B cell (primary cell): ENCODE data around the gene MMP8. TPM values are rescaled to one million over a fixed set of nuclear protein-coding genes. Genes with fewer than 3 reads are reported as not detected.

Source experiments
- ATAC-seq: fragments of 200-7000 bp; cut with Tn5 transposase; one replicate; pipeline ENCODE4 v1.10.0; 2021; ENCODE audit warnings: low read depth, mild to moderate bottlenecking, moderate number of reproducible peaks, moderate library complexity
- CTCF ChIA-PET: fragments of 350-600 bp; sonication (Branson Sonifier 250); formaldehyde crosslinking; loops from one replicate; lab custom pipeline; 2021; ENCODE audit warnings: antibody characterized with exemption, inconsistent platforms; lab: Charles Lee
- POLR2A ChIA-PET: fragments of 350-600 bp; sonication (Branson Sonifier 250); formaldehyde crosslinking; loops from one replicate; lab custom pipeline; 2021; ENCODE audit warnings: antibody characterized with exemption; lab: Charles Lee
- DNase-seq: peaks from one replicate; pipeline ENCODE4 v3.0.0; 2013
- H2AFZ ChIP-seq: 2 replicates; pipeline ENCODE4 v1.6.1; 2012; ENCODE audit warnings: mild to moderate bottlenecking, low read depth, low read length; ENCODE audit not compliant: insufficient read depth, poor library complexity, severe bottlenecking
- H3K27ac ChIP-seq, 2 donors: 1 replicate in 1 of 2; 2 replicates in 1 of 2; pipeline ENCODE4 v1.5.1; 2012 to 2013; ENCODE audit warnings: low read length in 2 of 2, mild to moderate bottlenecking in 2 of 2, moderate library complexity in 1 of 2
- H3K27me3 ChIP-seq, 4 experiments: fragments of 200-600 bp in 1 of 4; sonication (generic) in 1 of 4; replicated peaks in 1 of 4; 1 replicate in 2 of 4; 2 replicates in 2 of 4; pipeline versions ENCODE4 v1.6.1 to v1.7.0; 2013 to 2016; ENCODE audit warnings: low read length in 3 of 4, mild to moderate bottlenecking in 2 of 4, mixed read lengths in 1 of 4, moderate library complexity in 1 of 4; ENCODE audit not compliant: insufficient read depth in 4 of 4, control insufficient read depth in 3 of 4; ENCODE audit errors: control extremely low read depth in 1 of 4
- H3K36me3 ChIP-seq, 2 experiments: replicated peaks in 1 of 2; 1 replicate in 1 of 2; 2 replicates in 1 of 2; pipeline versions ENCODE4 v1.6.1 to v1.7.1; 2013; ENCODE audit warnings: low read length in 1 of 2; ENCODE audit not compliant: insufficient read depth in 2 of 2, control insufficient read depth in 1 of 2; ENCODE audit errors: control extremely low read depth in 1 of 2, extremely low read depth in 1 of 2
- H3K4me1 ChIP-seq, 2 donors: fragments of 200-600 bp in 1 of 2; sonication (generic) in 1 of 2; 1 replicate in 1 of 2; 2 replicates in 1 of 2; pipeline versions ENCODE4 v1.5.1 to v1.6.1; 2013 to 2017; ENCODE audit warnings: low read length in 2 of 2; ENCODE audit not compliant: control insufficient read depth in 2 of 2, insufficient read depth in 2 of 2
- H3K4me2 ChIP-seq: replicated peaks from 2 replicates; pipeline ENCODE3; 2012; ENCODE audit warnings: mild to moderate bottlenecking, low read depth, low read length; ENCODE audit not compliant: poor library complexity, severe bottlenecking
- H3K4me3 ChIP-seq, 5 experiments: fragments of 200-600 bp in 1 of 5; sonication (generic) in 1 of 5; 1 replicate in 3 of 5; 2 replicates in 2 of 5; pipeline versions ENCODE4 v1.5.1 to v1.7.0; 2011 to 2016; ENCODE audit warnings: low read length in 4 of 5, mild to moderate bottlenecking in 4 of 5, low read depth in 2 of 5, control low read depth in 1 of 5, moderate library complexity in 1 of 5; ENCODE audit not compliant: insufficient read depth in 1 of 5; ENCODE audit errors: control extremely low read depth in 1 of 5, extremely low read depth in 1 of 5
- H3K79me2 ChIP-seq: fragments of 200-600 bp; sonication (generic); one replicate; pipeline ENCODE4 v1.6.0; 2016; ENCODE audit warnings: low read length; ENCODE audit not compliant: control insufficient read depth, insufficient read depth
- H3K9ac ChIP-seq: fragments of 200-600 bp; sonication (generic); 2 replicates; pipeline ENCODE4 v1.6.1; 2017; ENCODE audit warnings: mild to moderate bottlenecking, low read length, moderate library complexity
- H3K9me3 ChIP-seq, 3 donors: one replicate each; pipeline versions ENCODE4 v1.6.1 to v1.7.1; 2013; ENCODE audit warnings: low read length in 2 of 3; ENCODE audit not compliant: control insufficient read depth in 2 of 3, insufficient read depth in 1 of 3; ENCODE audit errors: control extremely low read depth in 1 of 3
- H4K20me1 ChIP-seq: 2 replicates; pipeline ENCODE4 v1.6.0; 2012; ENCODE audit warnings: mild to moderate bottlenecking, low read length; ENCODE audit not compliant: insufficient read depth, control insufficient read depth, poor library complexity, severe bottlenecking
- H3K27ac Mint-ChIP-seq: one replicate; pipeline ENCODE4 v1.8.0; 2021; ENCODE audit warnings: mixed read lengths
- H3K27me3 Mint-ChIP-seq: one replicate; pipeline ENCODE4 v1.8.0; 2021; ENCODE audit warnings: mixed read lengths
- H3K4me1 Mint-ChIP-seq: one replicate; pipeline ENCODE4 v1.8.0; 2021; ENCODE audit warnings: mixed read lengths
- H3K4me3 Mint-ChIP-seq: one replicate; pipeline ENCODE4 v1.8.0; 2021; ENCODE audit warnings: mixed read lengths
- H3K9me3 Mint-ChIP-seq: one replicate; pipeline ENCODE4 v1.8.0; 2022; ENCODE audit warnings: mixed read lengths; ENCODE audit not compliant: insufficient read depth
- EZH2 ChIP-seq: IDR thresholded peaks from 2 replicates; pipeline ENCODE4 v1.6.1; 2012; ENCODE audit warnings: borderline replicate concordance, low read depth, mild to moderate bottlenecking, moderate library complexity, low read length; ENCODE audit not compliant: insufficient read depth, poor library complexity, severe bottlenecking
- WGBS: methylation state at CpG from one replicate; pipeline ENCODE4 v1.1.5; 2013; ENCODE audit warnings: missing lambda C conversion rate; ENCODE audit not compliant: insufficient coverage; 5-methylcytosine and 5-hydroxymethylcytosine counted together
- intact Hi-C: fragments of 100-400 bp; cut with micrococcal nuclease; formaldehyde crosslinking; loops from one replicate; pipeline ENCODE4 v1.10.0; 2022
- polyA plus RNA-seq: library from polyadenylated mRNA; depleted of rRNA; stranded (reverse); fragments of >200 nt; gene quantifications from 2 replicates; pipeline ENCODE4 v1.2.3, GENCODE V29; 2012
- total RNA-seq, 2 donors: library from RNA; stranded (reverse); fragments of 120-200 nt in 1 of 2; gene quantifications; 1 replicate in 1 of 2; 2 replicates in 1 of 2; pipeline versions ENCODE4 v1.2.3 to v1.2.4, GENCODE V29; 2013 to 2022
- TF ChIP-seq, protein P1 (sequence below): fragments of 200-600 bp; IDR thresholded peaks from one replicate; pipeline ENCODE4 v1.8.0; 2022; ENCODE audit warnings: antibody characterized with exemption, mild to moderate bottlenecking

MMP8 gene
- total and polyA plus RNA-seq, 2 donors (not counting 1 experiment from before 2014, with no cell fraction given): not detected

DNA sequence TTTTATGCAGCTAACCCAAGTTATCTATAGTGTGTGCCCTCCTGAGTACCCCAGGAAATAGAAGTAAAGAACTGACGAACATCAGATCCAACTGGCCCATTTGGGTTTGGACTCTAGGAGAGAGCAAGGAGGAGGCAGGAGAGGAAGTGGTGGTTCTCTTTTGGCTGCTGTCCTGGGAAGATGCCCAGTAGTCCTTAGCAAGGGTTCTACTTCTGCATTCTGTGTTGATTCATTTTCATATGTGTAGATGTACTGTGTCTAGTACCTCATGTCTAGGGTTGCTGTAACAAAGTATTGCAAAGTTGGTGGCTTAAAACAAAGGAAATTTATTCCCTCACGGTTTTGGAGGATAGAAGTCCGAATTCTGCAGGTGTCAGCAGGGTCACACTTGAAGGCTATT lies 12.6 kb downstream of the MMP8 start:
- intact Hi-C loops: no loop called here
- Histone ChIP-seq H3K27me3 (peaks cover 0 to 13% (median 7%) of the 10 kb centered on the region in 4 experiments), H3K4me1 (peaks cover 0 to 8% of the 10 kb centered on the region in 2 donors), H3K36me3 (no peaks in the 10 kb centered on the region), H4K20me1 (no peaks in the 10 kb centered on the region), H3K4me2 (no peak overlapping the region), H3K27ac (no peak overlapping the region), H3K79me2 (no peaks in the 10 kb centered on the region), H2AFZ (no peak overlapping the region), H3K9me3 (no peaks in the 10 kb centered on the region), H3K9ac (no peak overlapping the region), H3K4me3 (no peak overlapping the region)
- no peak overlapping the region for H3K27ac Mint-ChIP-seq
- ATAC-seq (no peak), DNase-seq (no peak)
- TF ChIP-seq EZH2: no peak
- TF ChIP-seq, protein P1, sequence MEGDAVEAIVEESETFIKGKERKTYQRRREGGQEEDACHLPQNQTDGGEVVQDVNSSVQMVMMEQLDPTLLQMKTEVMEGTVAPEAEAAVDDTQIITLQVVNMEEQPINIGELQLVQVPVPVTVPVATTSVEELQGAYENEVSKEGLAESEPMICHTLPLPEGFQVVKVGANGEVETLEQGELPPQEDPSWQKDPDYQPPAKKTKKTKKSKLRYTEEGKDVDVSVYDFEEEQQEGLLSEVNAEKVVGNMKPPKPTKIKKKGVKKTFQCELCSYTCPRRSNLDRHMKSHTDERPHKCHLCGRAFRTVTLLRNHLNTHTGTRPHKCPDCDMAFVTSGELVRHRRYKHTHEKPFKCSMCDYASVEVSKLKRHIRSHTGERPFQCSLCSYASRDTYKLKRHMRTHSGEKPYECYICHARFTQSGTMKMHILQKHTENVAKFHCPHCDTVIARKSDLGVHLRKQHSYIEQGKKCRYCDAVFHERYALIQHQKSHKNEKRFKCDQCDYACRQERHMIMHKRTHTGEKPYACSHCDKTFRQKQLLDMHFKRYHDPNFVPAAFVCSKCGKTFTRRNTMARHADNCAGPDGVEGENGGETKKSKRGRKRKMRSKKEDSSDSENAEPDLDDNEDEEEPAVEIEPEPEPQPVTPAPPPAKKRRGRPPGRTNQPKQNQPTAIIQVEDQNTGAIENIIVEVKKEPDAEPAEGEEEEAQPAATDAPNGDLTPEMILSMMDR: no peak
- H3K27me3 Mint-ChIP-seq: peaks cover 17% of the 10 kb centered on the region
- no peaks in the 10 kb centered on the region for H3K4me1 Mint-ChIP-seq
- H3K9me3 Mint-ChIP-seq: no peaks in the 10 kb centered on the region
- ChIA-PET POLR2A (no interaction called here), CTCF (no interaction called here)
- 64% methylated on average over 3 of the region's 3 CpGs for WGBS
- H3K4me3 Mint-ChIP-seq: no peak overlapping the region

DNA sequence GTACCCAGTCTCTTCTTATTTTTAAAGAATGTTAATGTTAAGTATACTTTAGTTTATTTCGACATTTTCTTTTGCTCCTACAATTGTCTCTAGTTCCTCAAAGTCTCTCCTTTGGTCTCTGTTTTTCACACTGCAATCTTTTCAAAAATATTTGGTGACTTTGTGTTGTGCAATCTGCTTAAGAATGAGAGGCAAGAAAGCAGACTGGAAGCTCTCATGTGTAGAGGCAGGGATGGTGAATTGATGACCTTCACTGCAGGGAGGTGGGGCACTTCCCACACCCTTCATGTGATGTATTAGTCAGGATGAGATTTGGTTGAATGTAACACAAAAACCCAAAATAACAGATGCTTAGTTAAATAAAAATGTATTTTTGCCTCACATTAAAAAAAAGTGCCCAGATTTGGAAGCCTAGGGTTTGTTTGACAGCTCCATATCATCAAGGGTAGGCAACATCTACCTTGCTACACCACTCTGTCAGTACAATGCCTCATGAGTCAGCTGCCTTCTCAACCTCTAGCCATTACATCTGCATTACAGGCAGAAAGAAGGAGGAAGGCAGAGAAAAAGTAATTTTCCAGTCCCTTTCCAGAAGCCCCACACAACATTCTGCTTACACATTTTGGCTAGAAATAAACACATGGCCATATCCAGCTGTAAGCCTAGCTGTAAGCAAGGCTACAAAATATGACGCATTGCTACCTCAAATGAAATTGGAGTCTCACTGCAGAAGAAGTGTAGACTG lies 15.4 kb downstream of the MMP8 start:
- no peaks in the 10 kb centered on the region for H3K4me1 Mint-ChIP-seq
- no peaks in the 10 kb centered on the region for H3K4me1 ChIP-seq
- ChIA-PET CTCF (no interaction called here), POLR2A (no interaction called here)
- H3K4me3 Mint-ChIP-seq: no peak overlapping the region
- no peaks in the 10 kb centered on the region for H3K36me3 ChIP-seq
- no peak overlapping the region for H2AFZ ChIP-seq
- DNase-seq (no peak), ATAC-seq (no peak)
- no peaks in the 10 kb centered on the region for H3K79me2 ChIP-seq
- TF ChIP-seq EZH2: no peak
- TF ChIP-seq, protein P1: no peak
- H3K27ac Mint-ChIP-seq: no peak overlapping the region
- no peak overlapping the region for H3K4me3 ChIP-seq
- H3K27ac ChIP-seq: no peak overlapping the region
- H3K27me3 Mint-ChIP-seq: peaks cover 13% of the 10 kb centered on the region
- H3K9me3 Mint-ChIP-seq: no peaks in the 10 kb centered on the region
- H4K20me1 ChIP-seq: no peaks in the 10 kb centered on the region
- no peak overlapping the region for H3K4me2 ChIP-seq
- H3K9me3 ChIP-seq: no peaks in the 10 kb centered on the region
- intact Hi-C loops: no loop called here
- H3K9ac ChIP-seq: no peak overlapping the region
- WGBS: 100% methylated on average over 1 of the region's 2 CpGs
- peaks cover 0 to 13% (median 7%) of the 10 kb centered on the region in 4 experiments for H3K27me3 ChIP-seq
